ENCODE measurements around the gene CRMP1. TPM values are rescaled to one million over a fixed set of nuclear protein-coding genes. Genes with fewer than 3 reads are reported as not detected.

The CRMP1 gene
- total RNA-seq, 1 experiment from 2014 or later = 77.5 TPM

DNA sequence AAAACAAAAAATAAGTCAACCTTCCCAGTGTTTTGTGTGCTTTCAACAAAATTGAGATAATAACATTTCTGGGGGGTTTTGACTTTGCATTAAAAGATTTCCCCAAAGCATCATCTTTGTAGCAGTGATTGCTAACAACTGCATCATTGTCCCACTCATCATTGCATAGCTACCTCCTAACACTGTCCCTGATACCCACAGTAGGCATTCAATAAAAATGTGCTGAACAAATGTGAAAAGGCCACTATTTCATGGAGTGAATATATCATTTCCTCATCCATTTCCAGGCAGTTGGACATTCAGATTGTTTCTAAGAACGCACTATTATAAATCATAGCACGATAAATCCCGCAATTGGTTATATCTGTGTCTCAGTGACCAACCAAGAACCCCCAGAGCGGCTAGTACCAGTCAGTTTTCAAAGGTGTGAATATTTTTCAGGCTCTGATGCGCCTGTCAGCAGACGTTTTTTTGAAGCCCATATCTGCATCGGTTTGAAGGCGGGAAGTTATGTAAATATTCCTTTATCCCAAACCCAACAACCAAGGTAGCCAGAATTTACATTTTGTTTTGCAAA, 36.0 kb upstream of the CRMP1 start:
- BruUV-seq (replicated peaks) = no TSS peak
- intact Hi-C loops (cut with micrococcal nuclease; ENCODE audit: unreplicated experiment) = no loop called here
- H3K36me3 ChIP-seq (ENCODE audit: insufficient read depth, low read length, poor library complexity, severe bottlenecking) = no peaks in the 10 kb centered on the region
- ChIA-PET CTCF (no interaction called here), POLR2A (ENCODE audit: low non-redundant PET) (no interaction called here)
- no peak overlapping the region for H3K4me3 ChIP-seq (ENCODE audit: low read depth, low read length, poor library complexity, severe bottlenecking)
- DNase-seq (ENCODE audit: low spot score) = no peak
- H3K9me3 ChIP-seq (ENCODE audit: low read depth, low read length, poor library complexity, severe bottlenecking) = no peaks in the 10 kb centered on the region
- H3K4me1 ChIP-seq (ENCODE audit: insufficient read depth, low read length, poor library complexity, severe bottlenecking) = peaks cover 16% of the 10 kb centered on the region
- H3K27ac ChIP-seq (ENCODE audit: low read depth, low read length, poor library complexity, severe bottlenecking) = no peak overlapping the region
- TF ChIP-seq, protein P1, sequence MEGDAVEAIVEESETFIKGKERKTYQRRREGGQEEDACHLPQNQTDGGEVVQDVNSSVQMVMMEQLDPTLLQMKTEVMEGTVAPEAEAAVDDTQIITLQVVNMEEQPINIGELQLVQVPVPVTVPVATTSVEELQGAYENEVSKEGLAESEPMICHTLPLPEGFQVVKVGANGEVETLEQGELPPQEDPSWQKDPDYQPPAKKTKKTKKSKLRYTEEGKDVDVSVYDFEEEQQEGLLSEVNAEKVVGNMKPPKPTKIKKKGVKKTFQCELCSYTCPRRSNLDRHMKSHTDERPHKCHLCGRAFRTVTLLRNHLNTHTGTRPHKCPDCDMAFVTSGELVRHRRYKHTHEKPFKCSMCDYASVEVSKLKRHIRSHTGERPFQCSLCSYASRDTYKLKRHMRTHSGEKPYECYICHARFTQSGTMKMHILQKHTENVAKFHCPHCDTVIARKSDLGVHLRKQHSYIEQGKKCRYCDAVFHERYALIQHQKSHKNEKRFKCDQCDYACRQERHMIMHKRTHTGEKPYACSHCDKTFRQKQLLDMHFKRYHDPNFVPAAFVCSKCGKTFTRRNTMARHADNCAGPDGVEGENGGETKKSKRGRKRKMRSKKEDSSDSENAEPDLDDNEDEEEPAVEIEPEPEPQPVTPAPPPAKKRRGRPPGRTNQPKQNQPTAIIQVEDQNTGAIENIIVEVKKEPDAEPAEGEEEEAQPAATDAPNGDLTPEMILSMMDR (conservative IDR thresholded peaks at IDR 0.05; ENCODE audit: low read depth, low read length) = no peak
- TF ChIP-seq EZH2 (IDR thresholded peaks at IDR 0.05; ENCODE audit: borderline replicate concordance, low read depth, low read length, poor library complexity, severe bottlenecking) = no peak
- H3K27me3 ChIP-seq (replicated peaks; ENCODE audit: insufficient read depth, low read depth, low read length, poor library complexity) = no peaks in the 10 kb centered on the region

DNA sequence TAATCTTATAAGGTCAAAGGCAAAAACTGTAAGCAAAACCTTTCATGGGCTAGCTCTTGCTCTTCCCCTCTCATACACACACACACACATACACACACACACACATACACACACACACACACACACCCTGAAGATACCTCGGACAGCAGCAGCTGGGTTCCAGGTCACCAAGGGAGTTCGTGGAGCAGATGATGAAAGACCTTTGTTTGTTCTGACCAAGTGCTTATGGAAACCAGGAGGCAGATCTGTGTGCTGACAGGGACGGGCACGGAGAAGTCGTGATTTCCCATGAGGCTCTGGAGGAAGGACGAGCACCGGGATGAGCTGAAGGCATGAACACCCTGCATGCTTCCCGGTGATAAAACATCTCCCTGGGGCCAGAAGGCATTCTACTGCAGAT, 35.4 kb upstream of the CRMP1 start:
- intact Hi-C loops (cut with micrococcal nuclease; ENCODE audit: unreplicated experiment) = no loop called here

DNA sequence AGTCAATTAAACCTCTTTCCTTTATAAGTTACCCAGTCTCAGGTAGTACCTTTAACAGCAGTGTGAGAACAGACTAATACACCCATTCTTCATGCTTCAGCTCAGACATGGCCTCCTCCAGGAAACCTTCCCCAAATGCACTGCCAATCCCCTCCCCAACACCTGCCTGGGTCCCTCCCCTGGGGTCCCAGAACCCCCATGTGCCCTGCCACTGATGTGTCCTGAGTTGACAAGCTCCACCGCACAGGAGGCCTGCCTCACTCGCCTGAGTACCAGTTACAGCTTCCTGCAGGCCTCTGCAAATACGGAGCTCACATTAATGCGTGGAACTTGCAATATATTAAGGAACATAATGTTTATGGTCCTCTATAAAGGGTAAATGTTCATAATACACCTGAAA, 34.9 kb upstream of the CRMP1 start:
- BruUV-seq (replicated peaks) = no TSS peak
- ChIA-PET POLR2A (ENCODE audit: low non-redundant PET) (no interaction called here), CTCF (no interaction called here)
- TF ChIP-seq, protein P1 (conservative IDR thresholded peaks at IDR 0.05; ENCODE audit: low read depth, low read length) = no peak
- no peak for TF ChIP-seq EZH2 (IDR thresholded peaks at IDR 0.05; ENCODE audit: borderline replicate concordance, low read depth, low read length, poor library complexity, severe bottlenecking)
- H3K4me3 ChIP-seq (ENCODE audit: low read depth, low read length, poor library complexity, severe bottlenecking) = no peak overlapping the region
- H3K27me3 ChIP-seq (replicated peaks; ENCODE audit: insufficient read depth, low read depth, low read length, poor library complexity) = no peaks in the 10 kb centered on the region
- intact Hi-C loops (cut with micrococcal nuclease; ENCODE audit: unreplicated experiment) = no loop called here
- H3K36me3 ChIP-seq (ENCODE audit: insufficient read depth, low read length, poor library complexity, severe bottlenecking) = no peaks in the 10 kb centered on the region
- H3K4me1 ChIP-seq (ENCODE audit: insufficient read depth, low read length, poor library complexity, severe bottlenecking) = peaks cover 14% of the 10 kb centered on the region
- no peak for DNase-seq (ENCODE audit: low spot score)
- H3K9me3 ChIP-seq (ENCODE audit: low read depth, low read length, poor library complexity, severe bottlenecking) = no peaks in the 10 kb centered on the region
- no peak overlapping the region for H3K27ac ChIP-seq (ENCODE audit: low read depth, low read length, poor library complexity, severe bottlenecking)

More for the DNA sequence above, 35.4 kb upstream of the CRMP1 start:
- POLR2A ChIA-PET (ENCODE audit: low non-redundant PET) = no interaction called here
- H3K4me1 ChIP-seq (ENCODE audit: insufficient read depth, low read length, poor library complexity, severe bottlenecking) = peaks cover 16% of the 10 kb centered on the region
- H3K4me3 ChIP-seq (ENCODE audit: low read depth, low read length, poor library complexity, severe bottlenecking) = no peak overlapping the region
- no peak for DNase-seq (ENCODE audit: low spot score)
- no peaks in the 10 kb centered on the region for H3K27me3 ChIP-seq (replicated peaks; ENCODE audit: insufficient read depth, low read depth, low read length, poor library complexity)
- BruUV-seq (replicated peaks) = no TSS peak
- H3K9me3 ChIP-seq (ENCODE audit: low read depth, low read length, poor library complexity, severe bottlenecking) = no peaks in the 10 kb centered on the region
- H3K36me3 ChIP-seq (ENCODE audit: insufficient read depth, low read length, poor library complexity, severe bottlenecking) = no peaks in the 10 kb centered on the region
- CTCF ChIA-PET = no interaction called here
- TF ChIP-seq EZH2 (IDR thresholded peaks at IDR 0.05; ENCODE audit: borderline replicate concordance, low read depth, low read length, poor library complexity, severe bottlenecking) = no peak
- TF ChIP-seq, protein P1 (conservative IDR thresholded peaks at IDR 0.05; ENCODE audit: low read depth, low read length) = no peak
- H3K27ac ChIP-seq (ENCODE audit: low read depth, low read length, poor library complexity, severe bottlenecking) = no peak overlapping the region

All from A673 (cell line).